Fibroblast of the conjunctiva (primary cell): ENCODE results near the gene TMEM132C.

Source experiments
- DNase-seq: peaks from one replicate; pipeline ENCODE4 v3.0.0-alpha.2; 2010; ENCODE audit warnings: low read depth

Gene TMEM132C

DNA sequence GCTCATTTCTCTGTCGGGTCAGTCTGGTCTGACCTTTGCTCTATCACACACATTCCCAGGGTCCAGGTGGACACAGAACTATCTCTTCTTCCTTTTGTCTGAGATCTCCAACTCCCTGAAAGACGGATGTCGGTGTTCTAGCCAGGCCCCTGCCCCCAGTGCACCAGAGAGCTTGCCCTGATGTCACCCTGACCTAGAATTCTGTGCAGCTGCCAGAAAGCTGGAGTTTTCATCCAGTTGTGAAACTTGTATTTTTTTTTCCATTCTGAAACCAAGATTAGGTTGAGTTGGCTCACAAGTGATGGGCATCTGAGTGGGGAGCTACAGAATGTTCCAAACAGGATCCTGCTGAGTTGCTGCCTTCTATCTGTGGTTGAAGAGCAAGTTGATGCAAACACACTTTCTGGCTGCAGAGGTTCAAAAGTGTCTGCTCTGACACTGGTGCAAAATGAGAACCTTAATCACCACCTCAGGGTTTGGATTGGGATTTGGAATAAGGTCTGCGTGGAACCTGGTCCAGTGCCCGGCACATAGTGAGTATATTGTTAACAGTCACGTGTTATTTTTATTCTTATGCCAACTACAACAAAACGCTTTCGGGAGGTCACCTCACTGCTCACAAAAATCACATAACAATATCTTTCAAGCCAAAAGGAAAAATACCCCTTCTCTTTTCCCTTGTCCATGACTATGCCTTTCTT lies 345.3 kb downstream of the TMEM132C start:
- DNase-seq = no peak

GRCh38 chr12:128613837-128614590 lies 347.0 kb downstream of the TMEM132C start:
- DNase-seq = no peak

DNA sequence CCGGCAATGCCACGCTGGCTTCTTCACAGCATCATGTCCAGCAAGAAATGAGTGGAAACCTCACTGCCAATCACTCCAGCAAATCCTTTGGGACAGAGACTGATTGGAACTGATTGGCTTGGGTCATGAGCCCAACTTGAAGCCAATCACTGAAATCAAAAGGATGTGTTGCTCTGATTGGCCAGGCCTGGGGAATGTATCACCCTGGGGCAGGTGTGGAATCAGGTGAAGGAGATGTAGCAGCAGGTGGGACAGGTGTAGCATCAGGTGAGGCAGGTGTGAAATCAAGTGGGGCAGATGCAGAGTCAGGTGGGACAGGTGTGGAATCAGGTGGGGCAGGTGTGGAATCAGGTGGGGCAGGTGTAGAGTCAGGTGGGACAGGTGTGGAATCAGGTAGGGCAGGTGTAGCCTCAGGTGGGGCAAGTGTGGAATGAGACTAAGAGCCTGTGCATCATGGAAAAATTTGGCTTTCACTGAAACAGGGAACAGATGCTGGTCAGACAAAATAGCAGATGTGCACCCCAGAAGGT lies 350.4 kb downstream of the TMEM132C start:
- DNase-seq = no peak

DNA sequence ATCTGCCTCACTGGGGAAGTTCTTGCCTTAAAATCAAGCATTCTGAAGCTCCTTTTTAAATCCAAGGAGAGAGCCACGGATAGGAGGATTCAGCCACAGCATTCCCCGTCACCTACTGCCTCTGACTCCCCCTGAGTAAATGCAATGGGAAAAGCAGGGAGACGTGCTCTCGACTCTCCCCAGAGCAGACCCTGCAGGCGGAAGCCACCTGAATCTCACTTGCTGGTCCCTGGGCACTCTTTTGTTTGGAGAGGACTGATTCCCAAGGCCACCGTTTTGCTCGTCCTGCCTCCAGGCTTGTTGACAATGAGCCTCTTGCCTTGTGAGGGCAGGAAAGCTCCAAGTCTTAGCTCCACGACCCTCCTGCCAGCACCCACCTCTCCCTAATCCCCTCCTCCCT lies 352.3 kb downstream of the TMEM132C start:
- DNase-seq = no peak

- no peak for DNase-seq
Measured at GRCh38 chr12:128621304-128621703, 354.3 kb downstream of the TMEM132C start.

- DNase-seq = no peak
Measured at GRCh38 chr12:128623748-128624147, 356.8 kb downstream of the TMEM132C start.

DNA sequence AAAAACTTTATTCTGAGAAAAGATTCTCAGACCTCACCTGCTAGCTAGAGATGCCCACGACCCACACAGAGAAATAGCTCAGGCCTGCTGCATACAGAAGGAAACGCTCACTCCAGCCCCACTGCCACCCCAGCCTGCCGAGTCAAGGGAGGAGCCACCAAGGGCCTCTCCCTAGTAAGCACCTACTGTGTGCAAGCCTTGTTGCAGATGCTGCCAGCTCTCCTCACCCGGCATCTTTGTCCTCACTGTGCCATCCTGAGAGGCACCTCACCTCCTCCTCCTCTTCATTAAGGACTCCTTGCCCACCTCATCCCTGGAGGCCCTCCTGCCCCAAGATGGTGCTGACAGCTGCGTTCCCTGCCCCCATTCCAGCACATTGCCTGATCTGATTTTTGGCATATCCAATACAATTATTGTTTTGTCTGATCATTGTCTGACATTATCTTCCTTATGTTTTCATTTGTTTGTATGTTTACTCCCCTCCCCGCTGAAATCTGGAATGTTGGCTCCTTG lies 359.9 kb downstream of the TMEM132C start:
- DNase-seq = no peak

- DNase-seq = no peak
Measured at GRCh38 chr12:128627659-128628058, 360.7 kb downstream of the TMEM132C start.

DNA sequence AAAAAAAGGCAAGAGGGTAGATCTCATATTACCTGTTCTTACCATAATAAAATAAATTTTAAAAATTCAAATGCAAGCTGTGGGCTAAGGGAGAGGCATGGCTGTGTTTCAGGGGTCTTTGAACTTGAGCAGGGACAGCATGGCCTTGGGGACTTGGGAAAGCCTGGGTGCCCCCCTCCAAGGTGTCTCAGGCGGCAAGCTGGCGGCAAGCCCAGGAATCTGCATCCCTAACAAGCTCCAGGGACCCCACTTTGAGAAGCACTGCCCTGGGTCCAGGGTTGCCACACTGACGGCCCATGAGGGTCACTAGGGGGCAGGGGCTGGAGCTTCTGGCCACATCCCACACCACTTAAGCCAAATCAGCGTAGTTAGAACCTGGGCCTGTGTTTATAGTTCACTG lies 363.0 kb downstream of the TMEM132C start:
- DNase-seq = no peak

GRCh38 chr12:128637642-128638606 lies 371.0 kb downstream of the TMEM132C start:
- no peak for DNase-seq

- no peak for DNase-seq
Measured at GRCh38 chr12:128639089-128639488, 372.1 kb downstream of the TMEM132C start.

DNA sequence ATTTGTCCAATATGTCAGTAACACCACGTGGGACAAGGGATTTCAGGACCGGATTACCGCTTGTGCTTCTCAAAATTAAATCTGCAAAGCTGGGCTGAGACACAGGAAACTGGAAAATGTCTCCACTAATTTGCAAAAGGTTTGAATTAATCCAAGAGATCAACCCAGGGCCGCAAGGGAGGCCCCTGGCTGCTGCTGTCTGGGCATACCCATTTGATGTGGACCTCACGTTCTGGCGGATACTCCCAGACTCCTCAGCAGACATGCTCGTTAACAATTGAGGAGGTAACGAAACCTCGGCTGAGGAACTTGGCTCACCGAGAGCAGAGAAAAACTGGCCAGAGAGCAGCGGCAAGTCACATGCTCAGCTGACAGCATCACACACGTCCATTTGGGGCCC lies 376.2 kb downstream of the TMEM132C start:
- no peak for DNase-seq

DNA sequence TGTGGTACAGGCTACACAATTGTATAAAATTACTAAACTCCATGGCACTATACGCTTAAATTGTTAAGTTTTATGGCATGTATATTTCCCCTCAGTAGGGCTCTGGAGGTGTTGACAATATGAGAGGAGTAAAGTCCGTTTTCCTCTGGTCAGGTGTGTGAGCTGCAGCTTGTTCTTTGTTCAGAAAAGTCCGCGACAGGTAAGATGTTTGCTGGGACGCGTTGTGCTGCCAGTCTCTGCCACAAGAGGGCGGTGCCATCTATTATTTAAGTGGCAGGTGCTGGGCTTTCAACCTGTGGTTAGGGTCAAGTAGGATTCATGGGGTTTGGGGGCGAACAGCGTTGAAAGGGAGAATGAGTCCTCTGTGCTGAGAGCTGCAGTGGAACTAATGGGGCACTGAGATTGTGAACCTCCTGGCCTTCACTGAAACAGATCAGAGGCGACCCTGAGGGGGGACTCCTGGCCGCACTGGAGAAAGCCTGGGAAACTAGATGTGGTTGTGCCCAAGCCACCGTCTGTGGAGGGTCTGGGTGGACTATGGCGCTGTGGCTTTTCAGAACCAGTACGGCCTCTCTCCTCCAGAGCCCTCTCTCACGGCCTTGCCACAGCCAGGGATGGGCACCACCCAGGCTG lies 377.8 kb downstream of the TMEM132C start:
- DNase-seq = no peak

DNA sequence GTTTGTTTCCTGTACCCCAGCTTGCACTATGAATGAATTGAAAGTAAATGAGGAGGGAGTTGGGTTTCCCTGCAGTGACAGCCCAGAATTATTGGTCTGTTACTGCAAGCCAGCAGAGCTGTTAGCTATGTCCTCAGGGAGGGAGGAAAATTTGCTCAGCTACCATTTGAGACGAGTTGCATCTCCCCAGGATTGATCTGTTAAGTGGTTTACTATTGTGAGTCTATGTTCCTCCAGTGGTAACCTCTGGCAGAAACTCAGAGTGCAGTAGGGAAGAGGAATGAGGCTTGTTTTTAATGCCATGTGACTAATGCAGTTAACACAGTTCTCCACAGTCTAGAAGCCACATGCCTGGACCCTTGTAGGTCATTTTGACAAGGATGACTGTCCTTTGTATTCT lies 382.9 kb downstream of the TMEM132C start:
- DNase-seq = no peak

DNA sequence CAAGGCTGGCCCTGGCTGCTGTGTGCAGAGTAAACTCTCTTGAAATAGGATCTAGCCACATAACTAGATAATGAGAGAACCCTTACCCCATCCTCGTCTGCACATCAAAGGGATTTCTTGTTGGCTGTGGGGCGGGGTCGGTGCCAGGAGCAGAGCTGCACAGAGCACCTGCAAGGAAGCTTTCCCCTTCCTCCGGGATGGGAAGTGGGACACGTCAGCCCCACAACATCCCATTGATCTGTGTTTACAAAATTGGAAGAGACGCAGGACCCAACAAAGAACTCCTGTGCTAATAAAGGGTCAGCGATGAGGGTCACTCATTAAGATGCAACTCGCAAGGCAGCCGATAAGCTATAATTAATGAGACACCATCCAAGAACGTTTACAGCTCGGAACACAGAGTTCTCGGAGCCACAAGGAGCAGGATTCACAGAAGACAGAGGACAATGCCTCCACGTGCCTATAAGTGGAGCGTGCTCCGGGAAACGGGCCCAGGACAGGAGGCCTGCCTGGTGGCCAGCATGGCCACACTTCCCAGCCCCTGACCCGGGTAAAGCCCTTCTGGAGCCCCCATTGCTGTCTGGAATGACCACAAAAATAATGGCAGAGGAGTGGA lies 385.3 kb downstream of the TMEM132C start:
- DNase-seq = no peak

DNA sequence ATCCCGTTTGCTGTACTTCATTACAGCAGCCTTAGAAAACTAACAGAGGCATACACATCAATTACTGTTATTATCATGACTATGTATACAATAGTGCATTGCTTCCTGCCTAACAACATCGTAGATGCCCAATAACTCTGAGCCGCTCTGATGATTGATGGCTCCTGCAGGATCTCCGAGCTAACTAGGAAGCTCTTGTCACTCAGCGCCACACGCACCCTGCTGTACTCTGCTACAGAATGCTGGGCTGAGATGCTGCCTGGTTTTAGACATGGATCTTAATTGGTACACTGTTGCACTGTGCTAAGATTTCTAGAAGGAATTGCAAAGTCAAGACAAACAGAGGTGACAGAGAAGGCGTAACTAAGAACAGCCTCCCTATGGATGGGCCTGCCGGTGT lies 387.5 kb downstream of the TMEM132C start:
- no peak for DNase-seq

DNA sequence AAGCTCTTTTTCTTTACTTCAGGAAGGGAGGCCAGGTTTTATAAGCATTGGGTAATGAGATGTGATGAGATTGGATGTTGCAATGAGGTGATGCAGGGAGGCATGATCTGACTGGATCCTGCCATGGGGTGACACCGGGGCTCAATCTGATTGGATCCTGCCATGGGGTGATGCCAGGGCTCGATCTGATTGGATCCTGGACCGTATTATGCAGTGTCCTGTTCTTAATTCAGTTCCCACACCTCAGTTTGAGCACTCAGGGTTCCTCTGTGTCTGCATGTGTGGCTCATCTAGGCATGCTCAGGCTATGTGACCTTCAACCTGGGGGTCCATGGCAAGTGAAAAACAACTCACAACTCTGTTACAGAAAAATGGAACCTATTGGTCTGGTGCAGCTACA lies 390.4 kb downstream of the TMEM132C start:
- no peak for DNase-seq

DNA sequence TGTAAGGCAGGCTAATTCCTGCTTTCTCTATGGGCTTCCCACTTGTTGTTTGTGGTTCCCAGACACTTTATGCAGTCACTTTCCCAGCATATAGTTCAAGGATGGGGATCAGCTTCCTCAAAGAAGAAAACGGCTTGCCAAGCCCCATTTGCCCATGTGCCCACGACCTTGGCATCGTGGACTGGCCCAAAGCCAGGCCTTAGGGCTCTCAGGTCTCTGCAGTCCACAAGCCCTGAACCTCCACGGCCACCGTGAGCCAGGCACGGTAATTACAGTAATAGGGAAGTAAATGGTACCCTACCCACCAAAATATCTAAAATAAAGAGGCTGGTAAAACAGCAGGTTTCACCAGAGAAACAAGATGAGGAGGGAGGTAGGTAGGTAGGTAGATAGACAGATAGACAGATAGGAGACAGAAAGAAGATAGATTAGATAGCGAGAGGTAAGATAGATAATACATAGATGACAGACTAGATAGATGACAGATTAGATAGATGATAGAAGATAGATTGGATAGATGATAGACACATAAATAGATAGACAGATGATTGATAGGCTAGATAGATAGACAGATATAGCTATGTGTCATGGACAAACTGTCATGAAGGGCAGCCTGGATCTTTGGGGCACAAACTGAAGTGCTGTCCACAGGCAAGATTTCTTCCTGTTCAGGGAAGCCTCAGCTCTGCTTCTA lies 393.7 kb downstream of the TMEM132C start:
- no peak for DNase-seq

DNA sequence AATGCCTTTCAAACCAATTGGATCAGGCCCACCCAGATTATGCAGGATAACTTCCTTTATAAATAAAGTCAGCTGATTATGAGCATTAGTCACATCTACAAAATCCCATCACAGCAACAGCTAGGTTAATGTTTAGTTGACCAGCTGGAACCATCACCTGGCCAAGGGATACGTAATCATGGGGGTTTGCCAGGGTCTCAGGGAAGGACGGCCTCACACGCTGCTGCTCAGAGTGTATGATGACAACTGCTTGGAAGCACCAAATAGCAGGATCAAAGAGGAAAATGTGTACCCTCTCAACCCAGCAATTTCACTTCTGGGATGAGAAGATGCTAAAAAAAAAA lies 394.2 kb downstream of the TMEM132C start:
- DNase-seq = no peak

DNA sequence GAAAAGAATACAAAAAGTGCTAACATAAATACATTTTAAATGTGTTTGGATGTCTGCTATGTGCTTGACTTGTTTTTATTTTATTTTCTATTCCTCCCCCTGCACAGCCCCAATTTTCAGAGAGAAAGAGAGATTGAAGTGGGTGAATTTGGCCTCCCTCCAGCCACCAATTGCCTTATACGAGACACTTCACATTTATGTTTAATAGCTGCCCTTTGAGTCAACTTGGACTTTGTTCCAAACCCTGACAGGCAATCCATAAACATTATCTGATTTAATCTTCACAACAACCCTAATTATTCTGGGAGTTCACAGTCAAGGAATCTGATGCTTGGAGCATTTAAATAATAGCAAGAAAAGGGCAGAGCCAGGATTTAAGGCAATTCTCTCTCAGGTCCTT lies 395.1 kb downstream of the TMEM132C start:
- DNase-seq = no peak

GRCh38 chr12:128664501-128664900 lies 397.5 kb downstream of the TMEM132C start:
- no peak for DNase-seq
